T1000 (cell line): ENCODE results near the gene ZCWPW2.

Source experiments
- DNase-seq: peaks from one replicate; lab custom pipeline; 2025; ENCODE audit warnings: mixed read lengths; lab: John Stamatoyannopoulos, UW

ZCWPW2 gene

DNA sequence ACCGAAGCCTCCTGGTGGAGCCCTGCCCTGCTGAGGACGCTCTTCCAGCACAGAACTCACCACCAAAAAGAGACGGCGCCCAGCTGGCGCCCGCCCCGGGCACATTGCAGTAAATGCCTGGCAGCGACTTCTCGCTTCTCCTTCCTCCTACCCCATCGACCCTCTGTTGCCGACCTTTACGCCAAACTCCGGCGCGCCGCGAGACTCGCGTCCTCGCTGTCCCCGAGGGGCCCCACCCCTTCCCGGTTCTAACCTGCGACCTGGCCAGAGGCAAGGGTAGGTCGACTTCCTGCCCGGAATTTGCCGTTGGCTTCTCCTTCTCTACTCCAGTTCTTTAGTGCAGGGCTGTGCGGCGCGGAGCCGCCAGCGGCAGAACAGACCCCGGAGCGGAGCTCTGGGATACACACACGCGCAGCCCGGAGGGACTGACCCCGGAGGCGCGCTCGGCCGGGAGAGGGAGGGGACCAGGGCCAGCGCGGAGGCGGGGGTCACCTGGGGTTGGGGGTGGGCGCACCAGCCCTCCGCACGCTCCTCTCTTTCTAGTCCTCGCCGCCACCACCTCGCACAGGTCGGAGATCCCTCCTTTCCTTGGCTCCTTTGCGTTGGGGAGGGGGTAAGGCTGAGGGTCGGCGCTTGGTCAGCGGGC, 226.7 kb downstream of the ZCWPW2 start:
- peak; percentile 10 for DNase-seq
